ENCODE data around the gene CLDN15. TPM values are rescaled to one million over a fixed set of nuclear protein-coding genes. Genes with fewer than 3 reads are reported as not detected.

CLDN15 gene
- total RNA-seq, 1 experiment from 2014 or later, result 4.2 TPM

Other genes with a start within 250 kb of the CLDN15 start
- gene MUC17, start 217.7 kb downstream of the CLDN15 start, total RNA-seq (2014; rRNA removed; shearing (Covaris generic)), result not detected in 2 replicates
- gene TRIM56, start 152.3 kb downstream of the CLDN15 start, total RNA-seq (2014; rRNA removed; shearing (Covaris generic)), result 6.1 and 8.9 TPM in 2 replicates
- gene SERPINE1, start 110.7 kb downstream of the CLDN15 start, total RNA-seq (2014; rRNA removed; shearing (Covaris generic)), result 3.4 and 3.6 TPM in 2 replicates
- gene AP1S1, start 83.3 kb downstream of the CLDN15 start, total RNA-seq (2014; rRNA removed; shearing (Covaris generic)), result 114 and 137 TPM in 2 replicates
- gene VGF, start 72.2 kb downstream of the CLDN15 start, total RNA-seq (2014; rRNA removed; shearing (Covaris generic)), result 12.0 and 22.5 TPM in 2 replicates
- gene NAT16, start 57.5 kb downstream of the CLDN15 start, total RNA-seq (2014; rRNA removed; shearing (Covaris generic)), result 0.30 and 0.59 TPM in 2 replicates
- gene MOGAT3, start 36.8 kb downstream of the CLDN15 start, total RNA-seq (2014; rRNA removed; shearing (Covaris generic)), result 0.52 and 1.00 TPM in 2 replicates
- gene PLOD3, start 20.2 kb downstream of the CLDN15 start, total RNA-seq (2014; rRNA removed; shearing (Covaris generic)), result 41.9 and 48.3 TPM in 2 replicates
- gene ZNHIT1, start 19.6 kb downstream of the CLDN15 start, total RNA-seq (2014; rRNA removed; shearing (Covaris generic)), result 58.9 and 83.3 TPM in 2 replicates
- 141 and 151 TPM in 2 replicates for gene FIS1, start 7.3 kb upstream of the CLDN15 start, total RNA-seq (2014; rRNA removed; shearing (Covaris generic))
- 19.8 and 27.4 TPM in 2 replicates for gene IFT22, start 84.0 kb upstream of the CLDN15 start, total RNA-seq (2014; rRNA removed; shearing (Covaris generic))
- 70.3 and 77.5 TPM in 2 replicates for gene COL26A1, start 125.1 kb upstream of the CLDN15 start, total RNA-seq (2014; rRNA removed; shearing (Covaris generic))